Measurements from ENCODE around the gene UGGT1. TPM values are rescaled to one million over a fixed set of nuclear protein-coding genes. Genes with fewer than 3 reads are reported as not detected.

The UGGT1 gene
- total and polyA plus RNA-seq, 9 of the 15 experiments (the other 6 are each of a cell fraction or from before 2014, with no cell fraction given): 5.1 to 56.4 (median 37.9) TPM

DNA sequence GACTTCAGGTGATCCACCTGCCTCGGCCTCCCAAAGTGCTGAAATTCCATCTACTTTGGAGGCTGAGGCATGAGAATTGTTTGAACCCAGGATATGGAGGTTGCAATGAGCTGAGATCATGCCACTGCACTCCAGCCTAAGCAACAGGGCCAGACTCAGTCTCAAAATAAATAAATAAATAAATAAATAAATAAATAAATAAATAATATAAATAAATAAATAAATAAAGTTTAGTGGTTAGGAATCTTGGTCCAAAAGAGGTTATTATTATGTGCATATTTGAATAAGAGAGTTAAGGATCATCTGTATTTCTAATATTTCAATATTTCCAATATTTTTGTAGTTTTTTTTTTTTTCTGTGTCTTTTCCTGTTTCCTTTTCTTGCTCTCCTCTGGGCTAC is 136.9 kb downstream of the UGGT1 start:
- Histone ChIP-seq H3K9ac (ENCODE audit: insufficient read depth in 1 of 2, low read depth in 2 of 2, low read length in 2 of 2) (no peak overlapping the region), H3K27me3 (ENCODE audit: control insufficient read depth in 2 of 2, insufficient read depth in 2 of 2, low read length in 2 of 2) (peaks cover 1 to 4% of the 10 kb centered on the region in 2 experiments; a peak in 4 of 5 replicates), H3K9me1 (ENCODE audit: control insufficient read depth, insufficient read depth, low read length) (no peaks in the 10 kb centered on the region), H3K27ac (ENCODE audit: extremely low read depth, low read depth, low read length) (no peak overlapping the region), H3K36me3 (ENCODE audit: control insufficient read depth, insufficient read depth, low read length) (no peaks in the 10 kb centered on the region), H3K4me3 (no peak overlapping the region), H3K79me2 (ENCODE audit: control insufficient read depth, insufficient read depth, low read length) (no peaks in the 10 kb centered on the region), H3K4me1 (replicated peaks in 1 of 2; ENCODE audit: control insufficient read depth in 2 of 2, insufficient read depth in 2 of 2, low read length in 2 of 2) (peaks cover 0 to 4% of the 10 kb centered on the region in 2 experiments; a peak in 2 of 5 replicates), H2AFZ (ENCODE audit: low read depth, low read length) (no peak overlapping the region), H4K20me1 (replicated peaks; ENCODE audit: control insufficient read depth, insufficient read depth, low read length) (no peaks in the 10 kb centered on the region), H3K4me2 (ENCODE audit: insufficient read depth, low read length) (no peak overlapping the region), H3K9me3 (replicated peaks; ENCODE audit: control insufficient read depth, insufficient read depth, low read depth, low read length) (no peaks in the 10 kb centered on the region)
- intact Hi-C loops (cut with micrococcal nuclease) (no loop called here), in situ Hi-C loops (cut with MboI) (no loop called here)
- ChIA-PET CTCF (ENCODE audit: low intra/inter-chr PET ratio) (no interaction called here), POLR2A (no interaction called here)
- BruUV-seq (replicated peaks): no TSS peak
- DNase-seq (ENCODE audit: extremely low read depth in 1 of 4, low spot score in 3 of 4) (no peak), FAIRE-seq (no peak), ATAC-seq (no peak)
- 13% methylated on average over 1 of the region's 1 CpG for WGBS (ENCODE audit: insufficient coverage, low coverage, missing lambda C conversion rate)
- TF ChIP-seq MTF1 (CRISPR knock-in tag; IDR thresholded peaks at IDR 0.05; ENCODE audit: borderline replicate concordance) (no peak), TBL1XR1 (IDR thresholded peaks at IDR 0.05; ENCODE audit: low read length in 2 of 2) (no peak), FOXJ2 (tag; IDR thresholded peaks at IDR 0.05) (no peak), SRSF7 (optimal IDR thresholded peaks at IDR 0.05; ENCODE audit: low read depth, low read length) (no peak), SMARCA5 (IDR thresholded peaks at IDR 0.05) (no peak), RBFOX2 (IDR thresholded peaks at IDR 0.05; ENCODE audit: low read depth, low read length) (no peak), PHF21A (IDR thresholded peaks at IDR 0.05; ENCODE audit: borderline replicate concordance, low read depth) (no peak), ZNF263 (CRISPR knock-in tag; IDR thresholded peaks at IDR 0.05; ENCODE audit: borderline replicate concordance) (no peak)
- TF ChIP-seq, protein P1, sequence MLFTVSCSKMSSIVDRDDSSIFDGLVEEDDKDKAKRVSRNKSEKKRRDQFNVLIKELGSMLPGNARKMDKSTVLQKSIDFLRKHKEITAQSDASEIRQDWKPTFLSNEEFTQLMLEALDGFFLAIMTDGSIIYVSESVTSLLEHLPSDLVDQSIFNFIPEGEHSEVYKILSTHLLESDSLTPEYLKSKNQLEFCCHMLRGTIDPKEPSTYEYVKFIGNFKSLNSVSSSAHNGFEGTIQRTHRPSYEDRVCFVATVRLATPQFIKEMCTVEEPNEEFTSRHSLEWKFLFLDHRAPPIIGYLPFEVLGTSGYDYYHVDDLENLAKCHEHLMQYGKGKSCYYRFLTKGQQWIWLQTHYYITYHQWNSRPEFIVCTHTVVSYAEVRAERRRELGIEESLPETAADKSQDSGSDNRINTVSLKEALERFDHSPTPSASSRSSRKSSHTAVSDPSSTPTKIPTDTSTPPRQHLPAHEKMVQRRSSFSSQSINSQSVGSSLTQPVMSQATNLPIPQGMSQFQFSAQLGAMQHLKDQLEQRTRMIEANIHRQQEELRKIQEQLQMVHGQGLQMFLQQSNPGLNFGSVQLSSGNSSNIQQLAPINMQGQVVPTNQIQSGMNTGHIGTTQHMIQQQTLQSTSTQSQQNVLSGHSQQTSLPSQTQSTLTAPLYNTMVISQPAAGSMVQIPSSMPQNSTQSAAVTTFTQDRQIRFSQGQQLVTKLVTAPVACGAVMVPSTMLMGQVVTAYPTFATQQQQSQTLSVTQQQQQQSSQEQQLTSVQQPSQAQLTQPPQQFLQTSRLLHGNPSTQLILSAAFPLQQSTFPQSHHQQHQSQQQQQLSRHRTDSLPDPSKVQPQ (CRISPR knock-in tag; IDR thresholded peaks at IDR 0.05; ENCODE audit: borderline replicate concordance): no peak
- TF ChIP-seq, protein P2, sequence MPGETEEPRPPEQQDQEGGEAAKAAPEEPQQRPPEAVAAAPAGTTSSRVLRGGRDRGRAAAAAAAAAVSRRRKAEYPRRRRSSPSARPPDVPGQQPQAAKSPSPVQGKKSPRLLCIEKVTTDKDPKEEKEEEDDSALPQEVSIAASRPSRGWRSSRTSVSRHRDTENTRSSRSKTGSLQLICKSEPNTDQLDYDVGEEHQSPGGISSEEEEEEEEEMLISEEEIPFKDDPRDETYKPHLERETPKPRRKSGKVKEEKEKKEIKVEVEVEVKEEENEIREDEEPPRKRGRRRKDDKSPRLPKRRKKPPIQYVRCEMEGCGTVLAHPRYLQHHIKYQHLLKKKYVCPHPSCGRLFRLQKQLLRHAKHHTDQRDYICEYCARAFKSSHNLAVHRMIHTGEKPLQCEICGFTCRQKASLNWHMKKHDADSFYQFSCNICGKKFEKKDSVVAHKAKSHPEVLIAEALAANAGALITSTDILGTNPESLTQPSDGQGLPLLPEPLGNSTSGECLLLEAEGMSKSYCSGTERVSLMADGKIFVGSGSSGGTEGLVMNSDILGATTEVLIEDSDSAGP (CRISPR knock-in tag; IDR thresholded peaks at IDR 0.05): no peak
